OCI-LY1 (cell line): ENCODE results near the gene EMC1.

Experiments used
- H2AFZ ChIP-seq: fragments of 200-600 bp; sonication (generic), shearing (Covaris generic); 2 replicates; pipeline ENCODE4 v1.6.0; 2014; ENCODE audit warnings: antibody characterized with exemption, mild to moderate bottlenecking, low read length
- H3F3A ChIP-seq: fragments of 200-600 bp; sonication (generic), shearing (Covaris generic); 2 replicates; pipeline ENCODE4 v1.6.0; 2014; ENCODE audit warnings: mild to moderate bottlenecking, antibody characterized with exemption, low read length, moderate library complexity; ENCODE audit not compliant: insufficient read depth
- H3K27ac ChIP-seq: fragments of 200-600 bp; sonication (generic); 2 replicates; pipeline ENCODE4 v1.5.1; 2014; ENCODE audit warnings: low read length, mixed run types, mild to moderate bottlenecking, low read depth; ENCODE audit not compliant: poor library complexity, severe bottlenecking
- H3K27me3 ChIP-seq: fragments of 200-600 bp; sonication (generic); 2 replicates; pipeline ENCODE4 v1.6.0; 2014; ENCODE audit warnings: antibody characterized with exemption, mild to moderate bottlenecking, low read length, moderate library complexity; ENCODE audit not compliant: insufficient read depth
- H3K36me3 ChIP-seq: fragments of 200-600 bp; sonication (generic); 2 replicates; pipeline ENCODE4 v1.6.1; 2014; ENCODE audit warnings: mild to moderate bottlenecking, antibody characterized with exemption, low read length, moderate library complexity, mixed read lengths; ENCODE audit not compliant: insufficient read depth
- H3K4me1 ChIP-seq: fragments of 200-600 bp; sonication (generic); 2 replicates; pipeline ENCODE4 v1.5.1; 2014; ENCODE audit warnings: mild to moderate bottlenecking, low read length, moderate library complexity; ENCODE audit not compliant: insufficient read depth, severe bottlenecking
- H3K4me2 ChIP-seq: fragments of 200-600 bp; sonication (generic), shearing (Covaris generic); 2 replicates; pipeline ENCODE4 v1.6.1; 2014; ENCODE audit warnings: low read length
- H3K4me3 ChIP-seq: fragments of 200-600 bp; sonication (generic); 2 replicates; pipeline ENCODE4 v1.5.1; 2014; ENCODE audit warnings: low read length, low read depth, mild to moderate bottlenecking, mixed read lengths; ENCODE audit not compliant: poor library complexity, severe bottlenecking
- H3K79me2 ChIP-seq: fragments of 200-600 bp; shearing (Covaris generic); 2 replicates; pipeline ENCODE4 v1.6.1; 2016; ENCODE audit warnings: mixed run types, low read length, mixed read lengths; ENCODE audit not compliant: insufficient read depth
- H3K9ac ChIP-seq: fragments of 200-600 bp; sonication (generic), shearing (Covaris generic); 2 replicates; pipeline ENCODE4 v1.6.1; 2014; ENCODE audit warnings: mild to moderate bottlenecking, low read length, mixed read lengths
- H3K9me2 ChIP-seq: fragments of 200-600 bp; sonication (generic), shearing (Covaris generic); 2 replicates; pipeline ENCODE4 v1.6.1; 2014; ENCODE audit warnings: low read depth, mild to moderate bottlenecking, low read length, mixed read lengths
- H3K9me3 ChIP-seq: fragments of 200-600 bp; shearing (Covaris generic); 2 replicates; pipeline ENCODE4 v1.6.1; 2014; ENCODE audit warnings: low read length, mixed read lengths
- H4K20me1 ChIP-seq: fragments of 200-600 bp; sonication (generic), shearing (Covaris generic); 2 replicates; pipeline ENCODE4 v1.6.0; 2016; ENCODE audit warnings: mild to moderate bottlenecking, low read length; ENCODE audit not compliant: insufficient read depth
- EZH2 ChIP-seq: fragments of 200-600 bp; sonication (generic), shearing (Covaris generic); IDR thresholded peaks from 2 replicates; pipeline ENCODE4 v1.8.0; 2017; ENCODE audit warnings: borderline replicate concordance, mixed run types, mild to moderate bottlenecking, antibody characterized with exemption, low read length, moderate library complexity, mixed read lengths
- TF ChIP-seq, protein P1 (sequence below): fragments of 200-600 bp; sonication (generic), shearing (Covaris generic); IDR thresholded peaks from 2 replicates; pipeline ENCODE4 v1.5.1; 2017; ENCODE audit warnings: mild to moderate bottlenecking, antibody characterized with exemption, low read length, moderate library complexity, mixed read lengths

Gene EMC1

DNA sequence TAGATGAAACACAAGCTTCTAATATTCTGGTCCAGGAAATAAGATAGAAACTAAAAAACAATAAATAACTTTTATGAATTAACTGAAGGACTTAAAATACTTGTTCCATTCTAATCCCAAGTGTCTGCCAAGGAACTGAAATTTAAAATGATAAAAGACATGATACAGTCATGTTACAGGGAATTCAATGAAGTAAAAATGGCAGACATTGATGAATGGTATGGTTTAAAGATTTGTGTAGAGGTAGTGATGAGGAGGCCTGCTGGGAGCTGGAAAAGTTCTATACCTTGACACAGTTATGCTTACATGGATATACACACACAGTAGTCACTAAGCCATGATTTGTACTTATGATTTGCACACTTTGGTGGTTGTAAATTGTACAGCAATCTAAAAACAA lies 39.2 kb downstream of the EMC1 start:
- Histone ChIP-seq H3K9me3 (no peaks in the 10 kb centered on the region), H3K4me2 (peak overlapping the region; percentile 86), H4K20me1 (no peaks in the 10 kb centered on the region), H3K9me2 (no peaks in the 10 kb centered on the region), H3K27me3 (no peaks in the 10 kb centered on the region), H3K27ac (no peak overlapping the region), H3K36me3 (peaks cover 42% of the 10 kb centered on the region), H3K9ac (peak overlapping the region; percentile 93), H3F3A (no peaks in the 10 kb centered on the region), H3K4me1 (peaks cover 44% of the 10 kb centered on the region), H3K4me3 (peak overlapping the region; percentile 12), H2AFZ (no peak overlapping the region), H3K79me2 (peaks cover 56% of the 10 kb centered on the region)
- TF ChIP-seq EZH2: no peak
- TF ChIP-seq, protein P1, sequence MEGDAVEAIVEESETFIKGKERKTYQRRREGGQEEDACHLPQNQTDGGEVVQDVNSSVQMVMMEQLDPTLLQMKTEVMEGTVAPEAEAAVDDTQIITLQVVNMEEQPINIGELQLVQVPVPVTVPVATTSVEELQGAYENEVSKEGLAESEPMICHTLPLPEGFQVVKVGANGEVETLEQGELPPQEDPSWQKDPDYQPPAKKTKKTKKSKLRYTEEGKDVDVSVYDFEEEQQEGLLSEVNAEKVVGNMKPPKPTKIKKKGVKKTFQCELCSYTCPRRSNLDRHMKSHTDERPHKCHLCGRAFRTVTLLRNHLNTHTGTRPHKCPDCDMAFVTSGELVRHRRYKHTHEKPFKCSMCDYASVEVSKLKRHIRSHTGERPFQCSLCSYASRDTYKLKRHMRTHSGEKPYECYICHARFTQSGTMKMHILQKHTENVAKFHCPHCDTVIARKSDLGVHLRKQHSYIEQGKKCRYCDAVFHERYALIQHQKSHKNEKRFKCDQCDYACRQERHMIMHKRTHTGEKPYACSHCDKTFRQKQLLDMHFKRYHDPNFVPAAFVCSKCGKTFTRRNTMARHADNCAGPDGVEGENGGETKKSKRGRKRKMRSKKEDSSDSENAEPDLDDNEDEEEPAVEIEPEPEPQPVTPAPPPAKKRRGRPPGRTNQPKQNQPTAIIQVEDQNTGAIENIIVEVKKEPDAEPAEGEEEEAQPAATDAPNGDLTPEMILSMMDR: no peak

- no peak for TF ChIP-seq EZH2
- TF ChIP-seq, protein P1: no peak
- peak overlapping the region; percentile 86 for H3K4me2 ChIP-seq
- H3K4me3 ChIP-seq: peak overlapping the region; percentile 87
- no peak overlapping the region for H2AFZ ChIP-seq
- H4K20me1 ChIP-seq: no peaks in the 10 kb centered on the region
- H3K27me3 ChIP-seq: no peaks in the 10 kb centered on the region
- peaks cover 31% of the 10 kb centered on the region for H3K36me3 ChIP-seq
- no peaks in the 10 kb centered on the region for H3K9me2 ChIP-seq
- no peaks in the 10 kb centered on the region for H3F3A ChIP-seq
- H3K79me2 ChIP-seq: peaks cover 68% of the 10 kb centered on the region
- peak overlapping the region; percentile 93 for H3K9ac ChIP-seq
- peak overlapping the region; percentile 69 for H3K27ac ChIP-seq
- H3K4me1 ChIP-seq: peaks cover 44% of the 10 kb centered on the region
- no peaks in the 10 kb centered on the region for H3K9me3 ChIP-seq
Observed at GRCh38 chr1:19210772-19211549, 40.4 kb downstream of the EMC1 start.

- peak within 1 kb of the TSS; percentile 93 for H3K9ac ChIP-seq
- no peaks in the 10 kb centered on the region for H4K20me1 ChIP-seq
- TF ChIP-seq EZH2: no peak
- TF ChIP-seq, protein P1: no peak
- H3F3A ChIP-seq: no peaks in the 10 kb centered on the region
- H3K79me2 ChIP-seq: peaks cover 76% of the 10 kb centered on the region
- H3K36me3 ChIP-seq: peaks cover 24% of the 10 kb centered on the region
- no peaks in the 10 kb centered on the region for H3K9me3 ChIP-seq
- H3K4me2 ChIP-seq: peak within 1 kb of the TSS; percentile 86
- H2AFZ ChIP-seq: no peak within 1 kb of the TSS
- peak within 1 kb of the TSS; percentile 69 for H3K27ac ChIP-seq
- H3K4me1 ChIP-seq: peaks cover 44% of the 10 kb centered on the region
- peak within 1 kb of the TSS; percentile 87 for H3K4me3 ChIP-seq
- no peaks in the 10 kb centered on the region for H3K9me2 ChIP-seq
- no peaks in the 10 kb centered on the region for H3K27me3 ChIP-seq
Observed at GRCh38 chr1:19209990-19210771, 41.1 kb downstream of the EMC1 start, which contains the start of gene UBR4. Gene UBR4, minus strand, starts transcription at chr1:19210266. Its CDS starts 18 bp downstream, at chr1:19210248.
